Trophoblast cell (in vitro differentiated cells and primary cell): Measurements from ENCODE around the gene EPHB2.

Source experiments
- DNase-seq, 2 donors: peaks; one replicate each; pipeline ENCODE4 v3.0.0-alpha.2; 2016
- H2AFZ ChIP-seq: 2 replicates; pipeline ENCODE4 v1.6.1; 2013; ENCODE audit warnings: low read length, moderate library complexity, mild to moderate bottlenecking; ENCODE audit not compliant: insufficient read depth, poor library complexity
- H2AK5ac ChIP-seq: 2 replicates; pipeline ENCODE4 v1.6.1; 2013; ENCODE audit warnings: mild to moderate bottlenecking, low read length
- H2BK120ac ChIP-seq: 2 replicates; pipeline ENCODE4 v1.6.1; 2013; ENCODE audit warnings: low read length, mild to moderate bottlenecking, moderate library complexity; ENCODE audit not compliant: insufficient read depth, poor library complexity
- H2BK12ac ChIP-seq: 2 replicates; pipeline ENCODE4 v1.6.1; 2013; ENCODE audit warnings: mild to moderate bottlenecking, low read length, moderate library complexity
- H2BK5ac ChIP-seq: 2 replicates; pipeline ENCODE4 v1.6.1; 2013; ENCODE audit warnings: low read length, low read depth, moderate library complexity, mild to moderate bottlenecking; ENCODE audit not compliant: poor library complexity
- H3K14ac ChIP-seq: 2 replicates; pipeline ENCODE4 v1.6.1; 2013; ENCODE audit warnings: mild to moderate bottlenecking, low read length
- H3K18ac ChIP-seq: 2 replicates; pipeline ENCODE4 v1.6.1; 2013; ENCODE audit warnings: mild to moderate bottlenecking, low read length
- H3K23ac ChIP-seq: 2 replicates; pipeline ENCODE4 v1.6.1; 2013; ENCODE audit warnings: low read length
- H3K27ac ChIP-seq: 2 replicates; pipeline ENCODE4 v1.5.1; 2013; ENCODE audit warnings: low read depth, mild to moderate bottlenecking, inconsistent platforms, low read length, moderate library complexity
- H3K27me3 ChIP-seq: 2 replicates; pipeline ENCODE4 v1.6.1; 2013; ENCODE audit warnings: inconsistent platforms, mild to moderate bottlenecking, low read length, moderate library complexity; ENCODE audit not compliant: insufficient read depth
- H3K36me3 ChIP-seq, 2 experiments: 1 replicate in 1 of 2; 2 replicates in 1 of 2; pipeline ENCODE4 v1.6.1; 2013; ENCODE audit warnings: low read length in 2 of 2, mild to moderate bottlenecking in 2 of 2, moderate library complexity in 1 of 2; ENCODE audit not compliant: insufficient read depth in 2 of 2, control insufficient read depth in 1 of 2
- H3K4ac ChIP-seq: 2 replicates; pipeline ENCODE4 v1.6.1; 2013; ENCODE audit warnings: low read depth, mild to moderate bottlenecking, low read length, moderate library complexity
- H3K4me1 ChIP-seq, 2 experiments: 1 replicate in 1 of 2; 2 replicates in 1 of 2; pipeline ENCODE4 v1.6.1; 2013; ENCODE audit warnings: low read length in 2 of 2, mild to moderate bottlenecking in 2 of 2, moderate library complexity in 1 of 2; ENCODE audit not compliant: insufficient read depth in 2 of 2, control insufficient read depth in 1 of 2
- H3K4me2 ChIP-seq: 2 replicates; pipeline ENCODE4 v1.6.1; 2013; ENCODE audit warnings: inconsistent platforms, mild to moderate bottlenecking, low read length, moderate library complexity
- H3K4me3 ChIP-seq: 2 replicates; pipeline ENCODE4 v1.5.1; 2013; ENCODE audit warnings: mild to moderate bottlenecking, low read depth, low read length, inconsistent platforms
- H3K79me1 ChIP-seq: one replicate; pipeline ENCODE4 v1.6.1; 2013; ENCODE audit warnings: low read length
- H3K79me2 ChIP-seq: 2 replicates; pipeline ENCODE4 v1.6.1; 2013; ENCODE audit warnings: low read length, mild to moderate bottlenecking; ENCODE audit not compliant: control insufficient read depth, insufficient read depth, poor library complexity
- H3K9ac ChIP-seq: 2 replicates; pipeline ENCODE4 v1.6.1; 2013; ENCODE audit warnings: mild to moderate bottlenecking, low read length
- H3K9me3 ChIP-seq: 2 replicates; pipeline ENCODE4 v1.6.1; 2013; ENCODE audit warnings: low read depth, mild to moderate bottlenecking, control low read depth, inconsistent platforms, low read length; ENCODE audit not compliant: insufficient read depth
- H4K12ac ChIP-seq: 2 replicates; pipeline ENCODE4 v1.6.1; 2013; ENCODE audit warnings: low read depth, mild to moderate bottlenecking, low read length, moderate library complexity
- H4K8ac ChIP-seq: 2 replicates; pipeline ENCODE4 v1.6.1; 2013; ENCODE audit warnings: low read depth, mild to moderate bottlenecking, low read length, moderate library complexity
- H4K91ac ChIP-seq: one replicate; pipeline ENCODE4 v1.6.1; 2013; ENCODE audit warnings: low read depth, mild to moderate bottlenecking, low read length, moderate library complexity
- whole genome bisulfite sequencing: extraction: QIAGEN DNeasy Blood & Tissue Kit; methylation state at CpG from one replicate; pipeline ENCODE4 v1.1.7; 2013; ENCODE audit warnings: missing lambda C conversion rate; ENCODE audit not compliant: insufficient read length, insufficient coverage; ENCODE audit errors: extremely low coverage; 5-methylcytosine and 5-hydroxymethylcytosine counted together

The EPHB2 gene

DNA sequence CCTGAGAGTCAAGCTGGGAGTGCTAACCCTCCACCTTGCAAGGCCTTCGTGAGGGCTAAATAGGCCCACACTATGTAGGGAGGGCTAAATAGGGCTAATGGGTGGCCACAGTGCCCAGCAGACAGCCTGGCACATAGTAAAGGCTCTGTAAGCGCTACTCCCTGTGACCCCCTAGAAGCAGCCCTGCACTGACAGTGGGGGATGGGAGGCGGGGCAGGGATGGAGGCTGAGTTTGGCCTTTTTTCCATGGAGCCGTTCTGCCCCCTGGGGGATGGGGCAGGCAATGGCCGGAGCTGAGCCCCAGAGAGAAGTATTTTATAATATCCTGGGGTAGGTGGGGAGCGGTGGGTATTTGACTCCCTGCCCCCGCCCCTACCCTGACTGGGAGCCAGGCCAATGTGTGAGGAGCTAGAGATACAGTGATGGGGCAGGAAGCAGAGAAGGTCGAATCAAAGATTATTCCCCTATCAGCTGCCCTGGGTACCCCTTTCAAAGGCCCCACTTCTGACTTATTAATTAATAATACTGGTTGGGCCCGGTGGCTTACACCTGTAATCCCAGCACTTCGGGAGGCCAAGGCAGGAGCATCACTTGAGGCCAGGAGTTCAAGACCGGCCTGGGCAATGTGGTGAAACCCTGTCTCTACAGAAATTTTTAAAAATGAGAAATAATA is 219.7 kb downstream of the EPHB2 start:
- peak; percentile 23 to 67 for DNase-seq
- H2AFZ ChIP-seq, result no peak overlapping the region

DNA sequence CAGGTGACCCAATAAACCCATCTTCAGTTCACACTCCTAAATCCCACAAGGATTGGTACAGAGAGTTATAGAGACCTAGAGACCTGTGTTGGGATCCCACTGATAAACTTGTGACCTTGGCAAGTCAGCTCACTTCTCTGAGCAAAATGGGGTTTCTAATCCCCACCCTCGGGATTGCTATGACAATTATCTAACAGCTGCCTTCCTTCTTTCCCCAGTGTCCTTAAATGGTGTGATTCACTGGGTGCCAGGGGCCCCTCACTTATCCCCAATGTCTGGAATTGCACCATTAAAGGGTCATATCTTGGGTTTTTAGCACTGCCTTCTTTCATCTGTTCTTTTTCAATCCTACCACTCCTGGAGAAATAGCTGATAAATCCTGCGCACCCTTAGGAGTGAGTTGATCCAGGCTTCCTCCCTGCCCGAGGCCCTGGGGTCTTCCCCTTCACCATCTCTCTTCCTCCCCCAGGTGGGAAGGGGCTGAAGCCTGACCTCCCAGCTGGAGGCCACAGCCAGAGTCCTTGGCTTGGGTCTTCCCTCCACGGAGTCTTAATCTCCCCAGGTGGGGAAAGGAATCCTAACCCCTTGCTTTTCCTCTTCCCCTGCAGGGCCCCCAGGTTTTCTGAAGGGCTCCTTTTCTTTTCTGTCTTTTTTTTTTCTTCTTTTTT is 222.3 kb downstream of the EPHB2 start:
- Histone ChIP-seq H4K91ac (no peak overlapping the region), H3K27me3 (no peaks in the 10 kb centered on the region), H2AFZ (no peak overlapping the region), H3K18ac (no peak overlapping the region), H3K36me3 (no peaks in the 10 kb centered on the region), H3K4me2 (no peak overlapping the region), H2AK5ac (no peak overlapping the region), H4K12ac (no peak overlapping the region), H3K4ac (no peak overlapping the region), H3K9me3 (peaks cover 2% of the 10 kb centered on the region), H3K23ac (no peak overlapping the region), H3K9ac (no peak overlapping the region), H3K14ac (no peak overlapping the region), H3K79me1 (no peaks in the 10 kb centered on the region), H3K4me3 (no peak overlapping the region), H2BK120ac (no peak overlapping the region), H3K79me2 (no peaks in the 10 kb centered on the region), H3K4me1 (no peaks in the 10 kb centered on the region), H2BK12ac (no peak overlapping the region), H4K8ac (no peak overlapping the region), H3K27ac (no peak overlapping the region), H2BK5ac (no peak overlapping the region)
- DNase-seq, result no peak
- WGBS, result no CpG with 5 or more reads among the region's 4 CpGs

More for the DNA sequence above, 219.7 kb downstream of the EPHB2 start:
- H3K4ac ChIP-seq, result no peak overlapping the region
- no peak overlapping the region for H2BK5ac ChIP-seq
- no peak overlapping the region for H3K18ac ChIP-seq
- no peak overlapping the region for H4K12ac ChIP-seq
- H4K91ac ChIP-seq, result no peak overlapping the region
- H2AK5ac ChIP-seq, result no peak overlapping the region
- no peak overlapping the region for H4K8ac ChIP-seq
- no peak overlapping the region for H3K14ac ChIP-seq
- H3K79me1 ChIP-seq, result no peaks in the 10 kb centered on the region
- no peak overlapping the region for H3K4me2 ChIP-seq
- peaks cover 2% of the 10 kb centered on the region for H3K9me3 ChIP-seq
- no peak overlapping the region for H3K9ac ChIP-seq
- H2BK120ac ChIP-seq, result no peak overlapping the region
- H3K79me2 ChIP-seq, result no peaks in the 10 kb centered on the region
- WGBS, result no CpG with 5 or more reads among the region's 11 CpGs
- no peaks in the 10 kb centered on the region for H3K27me3 ChIP-seq
- H2BK12ac ChIP-seq, result no peak overlapping the region
- no peak overlapping the region for H3K23ac ChIP-seq
- H3K27ac ChIP-seq, result no peak overlapping the region
- H3K36me3 ChIP-seq, result no peaks in the 10 kb centered on the region
- H3K4me3 ChIP-seq, result no peak overlapping the region
- no peaks in the 10 kb centered on the region for H3K4me1 ChIP-seq

DNA sequence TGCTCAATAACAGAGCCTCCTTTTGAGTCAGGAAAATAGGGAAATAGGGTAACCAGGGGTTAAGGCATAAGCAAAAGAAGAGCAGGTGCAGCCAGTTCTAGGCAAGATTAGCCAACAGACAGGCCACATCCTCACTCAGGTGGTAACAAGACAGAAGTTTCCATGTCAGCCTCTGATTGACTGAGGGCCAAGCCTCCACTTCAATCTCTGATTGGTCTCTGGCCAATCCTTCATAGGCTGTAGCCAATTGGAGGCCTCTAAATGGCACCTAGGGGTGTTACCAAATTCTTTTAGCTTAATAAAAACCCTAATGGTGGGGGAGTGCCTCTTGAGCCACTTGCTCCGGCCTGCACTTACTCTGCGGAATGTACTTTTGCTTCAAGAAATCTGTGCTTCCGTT is 224.8 kb downstream of the EPHB2 start:
- no peak overlapping the region for H2BK5ac ChIP-seq
- H3K4me1 ChIP-seq, result no peaks in the 10 kb centered on the region
- no CpG with 5 or more reads among the region's 3 CpGs for WGBS
- no peak overlapping the region for H3K18ac ChIP-seq
- H3K79me1 ChIP-seq, result no peaks in the 10 kb centered on the region
- H3K9ac ChIP-seq, result no peak overlapping the region
- no peak overlapping the region for H4K91ac ChIP-seq
- no peak overlapping the region for H3K23ac ChIP-seq
- H2AFZ ChIP-seq, result no peak overlapping the region
- no peak for DNase-seq
- H3K4ac ChIP-seq, result no peak overlapping the region
- H3K27ac ChIP-seq, result no peak overlapping the region
- H3K79me2 ChIP-seq, result no peaks in the 10 kb centered on the region
- no peak overlapping the region for H3K4me3 ChIP-seq
- no peak overlapping the region for H4K12ac ChIP-seq
- H2BK12ac ChIP-seq, result no peak overlapping the region
- H2BK120ac ChIP-seq, result no peak overlapping the region
- no peak overlapping the region for H3K14ac ChIP-seq
- no peak overlapping the region for H4K8ac ChIP-seq
- H2AK5ac ChIP-seq, result no peak overlapping the region
- H3K9me3 ChIP-seq, result peaks cover 2% of the 10 kb centered on the region
- no peaks in the 10 kb centered on the region for H3K36me3 ChIP-seq
- H3K27me3 ChIP-seq, result no peaks in the 10 kb centered on the region
- H3K4me2 ChIP-seq, result no peak overlapping the region

DNA sequence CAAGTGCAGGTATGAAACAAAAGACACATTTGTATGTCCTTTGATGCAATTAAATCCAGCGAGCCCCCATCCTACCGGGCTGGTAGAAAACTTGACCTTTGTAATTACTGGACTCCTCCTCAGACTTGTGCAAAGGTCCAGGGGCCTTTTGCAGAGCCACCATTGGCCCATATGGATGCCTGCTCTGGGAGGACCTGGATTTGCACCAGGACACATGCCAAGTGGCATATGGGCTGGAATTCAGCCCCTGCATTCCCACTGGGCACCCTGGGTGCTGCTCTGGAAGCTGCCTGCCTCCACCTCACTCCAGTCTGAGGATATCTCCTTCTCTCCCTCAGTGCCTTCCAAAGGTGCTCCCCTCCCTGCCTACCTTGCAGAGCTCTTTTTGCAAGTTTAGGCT is 226.0 kb downstream of the EPHB2 start:
- no peak overlapping the region for H3K4ac ChIP-seq
- no peak overlapping the region for H2BK120ac ChIP-seq
- H3K27me3 ChIP-seq, result no peaks in the 10 kb centered on the region
- H3K27ac ChIP-seq, result no peak overlapping the region
- peaks cover 7% of the 10 kb centered on the region for H3K9me3 ChIP-seq
- H3K4me2 ChIP-seq, result no peak overlapping the region
- no CpG with 5 or more reads among the region's 2 CpGs for WGBS
- no peak overlapping the region for H2AK5ac ChIP-seq
- H2BK12ac ChIP-seq, result no peak overlapping the region
- no peak overlapping the region for H4K12ac ChIP-seq
- H3K36me3 ChIP-seq, result no peaks in the 10 kb centered on the region
- H3K18ac ChIP-seq, result no peak overlapping the region
- H2BK5ac ChIP-seq, result no peak overlapping the region
- H3K4me1 ChIP-seq, result no peaks in the 10 kb centered on the region
- H3K79me2 ChIP-seq, result no peaks in the 10 kb centered on the region
- H3K9ac ChIP-seq, result no peak overlapping the region
- H4K91ac ChIP-seq, result no peak overlapping the region
- no peaks in the 10 kb centered on the region for H3K79me1 ChIP-seq
- DNase-seq, result no peak
- no peak overlapping the region for H3K14ac ChIP-seq
- H3K4me3 ChIP-seq, result no peak overlapping the region
- H4K8ac ChIP-seq, result no peak overlapping the region
- no peak overlapping the region for H3K23ac ChIP-seq
- H2AFZ ChIP-seq, result no peak overlapping the region
